ENCODE measurements around the gene STX8.

Gene STX8

GRCh38 chr17:9575381-9576101 is at the start of gene STX8:
STX8 (minus strand) TSS chr17:9575820; CDS start chr17:9575808, 12 bp downstream.
- Histone ChIP-seq H3K9me3 (ENCODE audit: insufficient read depth, low read length, severe bottlenecking) (no peaks in the 10 kb centered on the region), H2AFZ (ENCODE audit: low read depth, low read length) (peak within 1 kb of the TSS; percentile 78), H3K9ac (ENCODE audit: low read depth, low read length) (peak within 1 kb of the TSS; percentile 57), H3K27ac (ENCODE audit: low read length) (peak within 1 kb of the TSS; percentile 15), H3K27me3 (ENCODE audit: insufficient read depth, low read length, poor library complexity) (no peaks in the 10 kb centered on the region), H3K4me3 (ENCODE audit: low read depth in 1 of 2, low read length in 2 of 2) (peak within 1 kb of the TSS; percentile 44 to 68), H3K4me1 (ENCODE audit: insufficient read depth, low read length) (peaks cover 25% of the 10 kb centered on the region), H4K20me1 (ENCODE audit: insufficient read depth, low read length) (0 out of 2 replicates have a peak, but pooled peaks cover 3% of the 10 kb centered on the region), H3K36me3 (ENCODE audit: insufficient read depth, low read length) (0 out of 2 replicates have a peak, but pooled peaks cover 2% of the 10 kb centered on the region), H3K79me2 (ENCODE audit: insufficient read depth, low read length) (no peaks in the 10 kb centered on the region), H3K4me2 (ENCODE audit: insufficient read depth, low read length) (peak within 1 kb of the TSS; percentile 77)
- ATAC-seq (ENCODE audit: insufficient read depth, low read depth) (peak; percentile 88), DNase-seq (peak; percentile 81)
- TF ChIP-seq EZH2 (IDR thresholded peaks at IDR 0.05; ENCODE audit: borderline replicate concordance, low read depth, low read length, severe bottlenecking) (no peak), CTCF (IDR thresholded peaks at IDR 0.05; ENCODE audit: borderline replicate concordance, extremely low read depth, low read length, poor library complexity, severe bottlenecking) (no peak)

- TF ChIP-seq EZH2 (IDR thresholded peaks at IDR 0.05; ENCODE audit: borderline replicate concordance, low read depth, low read length, severe bottlenecking) (no peak), CTCF (IDR thresholded peaks at IDR 0.05; ENCODE audit: borderline replicate concordance, extremely low read depth, low read length, poor library complexity, severe bottlenecking) (no peak)
- Histone ChIP-seq H3K9me3 (ENCODE audit: insufficient read depth, low read length, severe bottlenecking) (peaks cover 4% of the 10 kb centered on the region), H3K36me3 (ENCODE audit: insufficient read depth, low read length) (no peaks in the 10 kb centered on the region), H3K79me2 (ENCODE audit: insufficient read depth, low read length) (no peaks in the 10 kb centered on the region), H3K27me3 (ENCODE audit: insufficient read depth, low read length, poor library complexity) (no peaks in the 10 kb centered on the region), H3K27ac (ENCODE audit: low read length) (no peak overlapping the region), H3K4me2 (ENCODE audit: insufficient read depth, low read length) (no peak overlapping the region), H4K20me1 (ENCODE audit: insufficient read depth, low read length) (no peaks in the 10 kb centered on the region), H2AFZ (ENCODE audit: low read depth, low read length) (no peak overlapping the region), H3K9ac (ENCODE audit: low read depth, low read length) (no peak overlapping the region), H3K4me3 (ENCODE audit: low read depth in 1 of 2, low read length in 2 of 2) (no peak overlapping the region), H3K4me1 (ENCODE audit: insufficient read depth, low read length) (no peaks in the 10 kb centered on the region)
- ATAC-seq (ENCODE audit: insufficient read depth, low read depth) (no peak), DNase-seq (no peak)
Observed at GRCh38 chr17:9622961-9623360, 47.3 kb upstream of the STX8 start.

- Histone ChIP-seq H4K20me1 (ENCODE audit: insufficient read depth, low read length) (no peaks in the 10 kb centered on the region), H3K4me1 (ENCODE audit: insufficient read depth, low read length) (no peaks in the 10 kb centered on the region), H3K4me3 (ENCODE audit: low read depth in 1 of 2, low read length in 2 of 2) (no peak overlapping the region), H3K36me3 (ENCODE audit: insufficient read depth, low read length) (no peaks in the 10 kb centered on the region), H3K9me3 (ENCODE audit: insufficient read depth, low read length, severe bottlenecking) (no peaks in the 10 kb centered on the region), H3K27me3 (ENCODE audit: insufficient read depth, low read length, poor library complexity) (no peaks in the 10 kb centered on the region), H3K4me2 (ENCODE audit: insufficient read depth, low read length) (no peak overlapping the region), H2AFZ (ENCODE audit: low read depth, low read length) (no peak overlapping the region), H3K79me2 (ENCODE audit: insufficient read depth, low read length) (no peaks in the 10 kb centered on the region), H3K9ac (ENCODE audit: low read depth, low read length) (no peak overlapping the region), H3K27ac (ENCODE audit: low read length) (no peak overlapping the region)
- no peak for ATAC-seq (ENCODE audit: insufficient read depth, low read depth)
- TF ChIP-seq EZH2 (IDR thresholded peaks at IDR 0.05; ENCODE audit: borderline replicate concordance, low read depth, low read length, severe bottlenecking): no peak
- TF ChIP-seq CTCF (IDR thresholded peaks at IDR 0.05; ENCODE audit: borderline replicate concordance, extremely low read depth, low read length, poor library complexity, severe bottlenecking): no peak
- DNase-seq: no peak
Observed at GRCh38 chr17:9615486-9615885, 39.9 kb upstream of the STX8 start.

Measured in DND-41 (cell line).